GM15510 (cell line): ENCODE measurements around the gene PEX14.

Experiments
- POLR2A ChIP-seq: IDR thresholded peaks from 3 replicates; pipeline ENCODE4 v1.6.1; 2011; ENCODE audit warnings: borderline replicate concordance; ENCODE audit not compliant: insufficient read length; ENCODE audit errors: extremely low read depth

Gene PEX14

GRCh38 chr1:10521537-10522157 is 46.9 kb downstream of the PEX14 start:
- TF ChIP-seq POLR2A: no peak

- no peak for TF ChIP-seq POLR2A
These were observed 47.6 kb downstream of the PEX14 start for GRCh38 chr1:10522322-10522860.

DNA sequence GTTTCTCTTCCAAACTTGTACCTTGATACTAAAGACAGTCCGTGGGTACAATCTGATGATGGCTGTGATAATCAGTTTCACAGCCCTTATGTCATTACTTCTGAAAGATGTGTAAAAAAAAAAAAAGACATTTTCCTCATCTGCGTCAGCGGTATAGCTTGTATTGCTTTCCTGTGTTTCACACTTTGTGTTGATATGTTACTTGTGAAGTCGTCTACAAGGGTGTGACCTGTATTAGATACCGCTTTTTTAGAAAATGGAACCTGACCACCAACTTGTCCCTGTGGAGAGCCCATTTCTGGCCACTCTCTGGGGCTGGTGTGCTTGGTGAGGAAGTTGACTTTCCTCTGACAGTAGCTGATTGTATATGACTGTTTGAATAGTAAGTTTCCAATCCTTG is 50.5 kb downstream of the PEX14 start:
- no peak for TF ChIP-seq POLR2A

DNA sequence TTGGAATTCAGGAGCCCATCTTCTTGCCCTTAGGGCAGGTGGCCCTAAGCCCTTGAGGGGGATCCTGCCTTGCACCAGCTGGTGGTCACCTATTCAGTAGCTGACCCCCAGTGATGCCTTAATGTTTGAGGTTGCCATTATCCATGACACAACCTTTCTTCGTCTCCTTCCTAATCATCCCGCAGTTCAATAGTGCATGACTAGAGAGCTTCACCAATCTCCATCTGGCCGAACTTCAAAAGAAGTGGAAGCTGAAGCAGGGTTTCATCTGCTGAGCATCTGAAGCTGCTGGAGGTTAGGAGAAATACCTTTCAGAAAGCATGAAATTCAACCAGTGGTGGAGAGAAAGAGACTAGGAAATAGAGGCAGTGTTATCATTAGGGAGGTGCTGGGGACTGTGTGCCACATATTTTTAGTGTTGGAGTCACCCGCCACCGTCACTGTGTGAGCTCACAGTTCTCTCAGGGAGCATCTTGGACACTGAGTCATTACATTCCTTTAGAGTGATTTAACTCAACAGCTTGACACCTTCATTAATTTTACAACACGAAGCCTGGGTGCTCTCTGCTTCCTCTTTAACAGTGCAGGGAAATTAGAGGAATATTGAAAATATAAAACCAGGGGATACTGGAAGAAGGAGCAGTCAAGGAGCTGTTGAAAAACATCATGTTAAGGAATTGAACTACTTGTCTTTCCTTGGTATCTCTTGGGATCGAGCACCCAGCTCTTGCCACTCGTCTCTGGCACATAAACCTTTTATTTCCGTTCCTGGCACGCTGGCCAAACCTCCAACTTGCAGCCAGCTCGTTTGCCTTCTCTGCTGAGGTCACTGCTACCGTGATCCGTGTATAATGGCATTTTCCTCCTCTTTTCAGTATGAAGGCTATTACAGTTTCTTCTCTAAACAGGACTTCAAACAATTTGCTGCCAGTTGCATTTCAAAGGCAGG is 53.6 kb downstream of the PEX14 start:
- no peak for TF ChIP-seq POLR2A

GRCh38 chr1:10529091-10529490 is 54.3 kb downstream of the PEX14 start:
- no peak for TF ChIP-seq POLR2A

DNA sequence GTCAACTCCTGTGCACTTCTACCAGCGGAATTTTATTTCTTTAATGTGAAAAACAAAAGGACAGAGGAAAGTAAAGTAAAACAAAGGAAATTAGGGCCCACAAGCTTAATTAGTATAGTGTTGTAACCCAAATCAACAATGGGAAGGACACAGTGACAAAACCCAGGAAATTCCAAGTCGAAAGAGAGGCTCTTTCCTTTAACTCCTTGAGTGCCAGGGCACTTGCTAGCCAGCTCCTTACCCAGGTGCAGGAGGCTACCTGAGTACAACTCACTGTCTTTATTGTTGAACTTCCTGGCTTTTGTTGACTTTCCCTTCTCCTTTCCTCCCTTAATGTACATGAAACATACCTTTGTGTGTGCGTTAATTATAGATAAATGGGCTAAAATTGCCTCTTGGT is 55.0 kb downstream of the PEX14 start:
- no peak for TF ChIP-seq POLR2A

- TF ChIP-seq POLR2A: no peak
These were observed 55.6 kb downstream of the PEX14 start for GRCh38 chr1:10530281-10530740.

GRCh38 chr1:10530756-10531495 is 56.2 kb downstream of the PEX14 start:
- no peak for TF ChIP-seq POLR2A

DNA sequence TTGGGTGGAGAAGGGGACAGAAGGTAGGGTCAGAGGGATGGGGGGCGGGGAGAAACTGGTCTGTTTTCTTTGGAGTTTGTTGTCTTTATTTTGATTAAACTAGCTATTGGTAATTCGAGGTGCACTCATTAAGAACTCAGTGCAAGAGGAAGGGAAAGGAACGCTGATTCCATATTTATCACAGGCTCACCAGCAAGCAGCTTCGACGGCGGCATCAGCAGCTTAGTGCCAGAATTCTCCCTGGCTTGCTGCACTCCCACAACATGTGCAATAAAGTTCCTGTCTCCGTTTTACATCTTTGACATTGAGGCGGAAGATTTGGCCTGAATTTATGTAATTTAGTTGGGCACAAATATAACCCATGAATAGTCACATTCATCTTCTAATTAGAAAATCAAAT is 57.6 kb downstream of the PEX14 start:
- no peak for TF ChIP-seq POLR2A

DNA sequence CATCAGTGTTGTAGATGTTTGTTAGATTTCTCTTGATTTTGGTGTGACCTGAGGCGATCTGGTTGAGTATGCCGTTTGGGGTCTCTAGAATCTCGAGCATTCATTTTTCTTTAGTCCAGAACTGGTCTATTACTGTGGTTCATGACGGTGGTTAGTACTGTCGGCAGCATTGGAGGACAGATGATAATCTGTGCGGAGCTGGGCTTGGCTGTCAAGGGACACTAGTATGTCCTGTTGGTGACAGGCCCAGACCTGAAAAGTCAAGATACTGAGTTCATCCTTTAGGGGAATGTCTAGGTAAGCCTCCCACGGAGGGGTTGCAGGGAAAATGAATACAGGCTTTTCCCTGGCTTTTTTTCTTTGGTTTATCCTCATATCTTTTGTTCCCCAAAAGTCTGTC is 59.8 kb downstream of the PEX14 start:
- TF ChIP-seq POLR2A: no peak

- TF ChIP-seq POLR2A: no peak
These were observed 61.5 kb downstream of the PEX14 start for GRCh38 chr1:10536133-10536770.

DNA sequence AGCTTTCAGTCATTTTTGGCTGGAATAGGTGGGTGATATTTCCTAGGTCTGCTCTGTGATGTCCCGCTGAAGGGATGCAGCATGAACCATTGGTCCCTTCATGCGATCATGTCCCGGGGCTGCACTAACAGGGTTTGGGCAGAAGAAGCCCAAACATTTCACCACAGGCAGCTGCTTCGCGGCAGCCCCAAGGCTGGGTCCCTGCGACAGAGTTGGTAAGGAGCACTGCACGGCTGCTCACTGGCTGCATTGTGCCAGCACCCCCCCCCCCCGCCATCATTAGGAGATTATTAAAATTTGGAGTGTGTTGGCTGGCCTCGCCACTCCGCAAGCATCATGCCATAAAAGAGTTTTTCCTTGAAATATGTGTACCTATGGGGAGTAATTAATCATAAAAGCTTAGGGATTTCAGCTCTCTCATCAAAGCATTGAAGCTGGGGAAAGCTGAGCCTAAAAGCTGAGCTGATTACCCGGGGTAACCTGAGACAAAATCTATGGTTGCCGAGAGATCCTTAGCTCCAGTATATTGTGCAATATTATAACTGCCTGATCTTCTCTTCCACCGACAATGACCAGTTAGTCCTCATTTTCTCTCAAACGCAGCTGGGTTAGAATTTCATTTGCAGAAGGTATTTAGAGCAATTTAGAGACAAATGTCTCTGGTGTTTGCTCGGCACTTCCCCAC is 62.5 kb downstream of the PEX14 start:
- TF ChIP-seq POLR2A: no peak

DNA sequence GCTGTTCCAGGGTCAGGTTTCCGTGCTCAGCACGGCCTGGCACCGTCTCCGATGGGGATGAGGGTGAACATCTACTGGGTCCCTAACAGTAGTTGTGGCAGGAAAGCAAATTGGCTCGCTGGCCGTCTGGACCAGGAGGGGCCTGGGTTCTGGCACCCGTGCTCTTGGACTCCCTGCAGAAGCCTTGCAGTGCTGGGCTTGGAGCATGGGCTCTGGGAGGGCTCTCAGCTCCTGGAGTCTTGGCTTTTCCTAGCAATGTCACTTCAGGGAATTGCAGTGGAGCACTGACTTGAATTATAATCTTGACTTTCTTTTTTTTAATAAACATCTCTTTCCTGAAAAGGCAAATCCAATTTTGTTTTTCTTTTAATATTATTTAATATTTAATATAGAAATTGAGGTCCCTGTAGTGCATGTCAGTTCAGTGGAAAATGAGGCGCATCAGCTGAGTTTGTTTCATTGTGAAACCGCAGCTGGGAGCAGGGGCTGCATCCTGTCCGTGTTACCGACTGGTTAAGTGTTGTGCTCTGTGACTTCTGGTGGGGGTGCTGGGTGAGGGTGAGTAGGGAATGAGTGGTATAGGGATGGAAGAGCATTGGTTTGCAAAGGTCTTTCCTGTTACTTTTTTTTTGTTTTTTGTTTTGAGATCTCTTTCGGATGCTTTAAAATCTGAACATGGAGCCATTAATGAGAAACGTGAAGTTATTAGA is 64.1 kb downstream of the PEX14 start:
- no peak for TF ChIP-seq POLR2A
